HUES48 (cell line): ENCODE data around the gene MIS18A.

Experiments
- H3K27ac ChIP-seq: one replicate; pipeline ENCODE4 v1.7.0; 2013; ENCODE audit warnings: low read depth, low read length, inconsistent platforms
- H3K27me3 ChIP-seq: 2 replicates; pipeline ENCODE4 v1.6.1; 2013; ENCODE audit warnings: mild to moderate bottlenecking, low read length; ENCODE audit not compliant: control insufficient read depth, insufficient read depth
- H3K36me3 ChIP-seq: 2 replicates; pipeline ENCODE4 v1.6.1; 2013; ENCODE audit warnings: low read length; ENCODE audit not compliant: control insufficient read depth, insufficient read depth
- H3K4me1 ChIP-seq: 2 replicates; pipeline ENCODE4 v1.6.1; 2013; ENCODE audit warnings: mild to moderate bottlenecking, low read length; ENCODE audit not compliant: control insufficient read depth, insufficient read depth
- H3K4me3 ChIP-seq: 2 replicates; pipeline ENCODE4 v1.5.1; 2013; ENCODE audit warnings: mild to moderate bottlenecking, low read depth, low read length
- H3K9ac ChIP-seq: 2 replicates; pipeline ENCODE4 v1.6.1; 2013; ENCODE audit warnings: mild to moderate bottlenecking, low read depth, low read length, moderate library complexity
- H3K9me3 ChIP-seq: 2 replicates; pipeline ENCODE4 v1.6.1; 2013; ENCODE audit warnings: low read length; ENCODE audit not compliant: control insufficient read depth, insufficient read depth

Gene MIS18A

GRCh38 chr21:32253215-32253641 is 25.6 kb downstream of the MIS18A start:
- Histone ChIP-seq H3K9me3 (no peaks in the 10 kb centered on the region), H3K36me3 (no peaks in the 10 kb centered on the region), H3K27me3 (no peaks in the 10 kb centered on the region), H3K4me3 (no peak overlapping the region), H3K4me1 (peaks cover 2% of the 10 kb centered on the region), H3K27ac (no peak overlapping the region), H3K9ac (no peak overlapping the region)

DNA sequence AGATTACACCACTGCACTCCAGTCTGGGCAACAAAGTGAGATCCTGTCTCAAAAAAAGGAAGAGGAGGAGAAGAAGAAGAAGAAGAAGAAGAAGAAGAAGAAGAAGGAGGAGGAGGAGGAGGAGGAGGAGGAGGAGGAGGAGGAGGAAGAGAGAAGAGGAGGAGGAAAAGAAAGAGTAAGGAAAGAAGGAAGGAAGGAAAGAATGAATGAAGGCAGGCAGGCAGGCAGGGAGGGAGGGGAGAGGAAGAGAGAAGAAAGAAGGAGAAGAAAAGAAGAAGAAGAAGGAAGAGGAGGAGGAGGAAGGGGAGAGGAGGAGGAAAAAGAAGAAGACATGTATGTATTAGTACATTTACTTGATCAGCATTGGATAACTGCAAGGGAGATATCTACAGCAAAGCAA is 26.7 kb downstream of the MIS18A start:
- Histone ChIP-seq H3K27ac (no peak overlapping the region), H3K4me1 (peaks cover 2% of the 10 kb centered on the region; the same call in 1 of the 2 replicates), H3K27me3 (no peaks in the 10 kb centered on the region), H3K9ac (no peak overlapping the region), H3K36me3 (no peaks in the 10 kb centered on the region), H3K4me3 (no peak overlapping the region), H3K9me3 (no peaks in the 10 kb centered on the region)

DNA sequence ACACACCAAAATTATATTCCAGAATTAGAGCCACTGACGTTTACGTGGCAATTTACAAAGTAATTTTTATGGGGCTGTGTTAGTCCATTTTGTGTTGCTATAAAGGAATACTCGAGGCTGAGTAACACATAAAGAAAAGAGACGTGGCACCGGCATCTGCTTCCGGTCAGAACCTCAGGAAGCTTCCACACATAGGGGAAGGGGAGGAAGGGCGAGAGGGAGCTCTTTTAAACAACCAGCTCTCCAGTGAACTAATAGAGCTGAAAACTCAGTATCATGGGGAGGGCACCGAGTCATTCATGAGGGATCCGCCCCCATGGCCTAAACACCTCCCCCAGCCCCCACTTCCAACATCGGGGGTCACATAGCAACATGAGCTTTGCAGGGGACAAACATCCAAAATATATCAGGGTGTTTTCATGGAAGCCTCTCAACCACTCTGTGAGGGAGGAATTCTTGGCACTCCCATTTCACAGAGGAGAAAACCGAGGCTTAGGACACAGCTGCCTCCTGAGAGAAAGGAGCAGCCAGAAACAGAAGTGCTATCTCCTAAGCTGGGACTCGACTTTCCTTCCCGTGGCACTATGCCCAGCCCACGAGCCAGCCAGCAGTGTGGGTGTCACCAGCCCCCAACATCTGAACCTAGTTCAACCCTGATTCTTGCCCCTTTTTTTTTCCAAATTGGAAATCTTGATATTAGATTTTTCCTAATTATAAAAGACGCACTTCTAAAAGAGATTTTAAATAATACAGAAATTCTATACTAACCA is 29.2 kb downstream of the MIS18A start:
- H3K27me3 ChIP-seq = no peaks in the 10 kb centered on the region
- peaks cover 2% of the 10 kb centered on the region; the same call in 1 of the 2 replicates for H3K4me1 ChIP-seq
- no peaks in the 10 kb centered on the region for H3K36me3 ChIP-seq
- no peak overlapping the region for H3K9ac ChIP-seq
- H3K9me3 ChIP-seq = no peaks in the 10 kb centered on the region
- H3K27ac ChIP-seq = no peak overlapping the region
- H3K4me3 ChIP-seq = no peak overlapping the region

DNA sequence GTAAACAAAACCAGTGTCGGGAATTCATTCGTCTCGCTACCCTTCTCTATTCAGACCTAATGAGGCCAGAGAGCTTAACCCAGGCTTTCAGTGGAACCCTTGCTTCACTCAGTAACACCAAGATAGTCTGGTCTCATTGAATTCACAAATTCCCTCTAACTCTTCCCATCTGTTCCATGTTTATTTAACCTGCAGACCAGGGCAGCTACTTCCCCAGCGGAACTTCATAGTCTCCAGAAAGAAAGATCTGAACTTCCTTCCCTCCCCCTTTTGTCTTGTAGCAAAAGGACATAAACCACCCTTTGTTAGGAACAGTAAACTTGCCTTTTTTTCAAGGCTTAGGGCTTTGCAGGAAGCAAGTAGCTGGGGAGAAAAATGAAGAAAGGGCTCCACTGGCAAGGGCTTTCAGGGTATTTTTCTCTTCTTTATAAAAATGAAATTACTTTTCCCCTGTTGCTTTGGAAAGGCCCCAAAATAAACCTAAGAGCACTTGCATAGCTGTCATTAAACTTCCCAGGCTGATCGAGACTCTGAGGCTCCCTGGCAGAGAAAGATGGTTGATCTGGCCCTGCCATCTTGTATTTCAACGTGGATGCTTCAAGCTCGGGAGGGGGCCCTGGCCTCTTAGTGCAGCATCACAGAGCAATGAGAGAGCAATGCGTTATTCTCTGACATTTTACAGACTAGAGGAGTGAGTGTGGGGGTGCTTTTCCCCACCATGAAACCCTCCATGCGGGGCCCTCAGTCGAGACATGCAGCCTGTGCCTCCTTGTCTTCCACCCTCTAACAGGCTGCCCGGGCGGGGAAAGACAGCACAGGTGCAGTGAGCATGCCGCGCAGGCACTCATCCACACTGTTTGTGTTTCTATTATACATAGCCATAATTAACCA is 30.0 kb downstream of the MIS18A start:
- Histone ChIP-seq H3K9me3 (no peaks in the 10 kb centered on the region), H3K27ac (no peak overlapping the region), H3K9ac (no peak overlapping the region), H3K4me1 (peaks cover 2% of the 10 kb centered on the region; the same call in 1 of the 2 replicates), H3K4me3 (no peak overlapping the region), H3K27me3 (no peaks in the 10 kb centered on the region), H3K36me3 (no peaks in the 10 kb centered on the region)

DNA sequence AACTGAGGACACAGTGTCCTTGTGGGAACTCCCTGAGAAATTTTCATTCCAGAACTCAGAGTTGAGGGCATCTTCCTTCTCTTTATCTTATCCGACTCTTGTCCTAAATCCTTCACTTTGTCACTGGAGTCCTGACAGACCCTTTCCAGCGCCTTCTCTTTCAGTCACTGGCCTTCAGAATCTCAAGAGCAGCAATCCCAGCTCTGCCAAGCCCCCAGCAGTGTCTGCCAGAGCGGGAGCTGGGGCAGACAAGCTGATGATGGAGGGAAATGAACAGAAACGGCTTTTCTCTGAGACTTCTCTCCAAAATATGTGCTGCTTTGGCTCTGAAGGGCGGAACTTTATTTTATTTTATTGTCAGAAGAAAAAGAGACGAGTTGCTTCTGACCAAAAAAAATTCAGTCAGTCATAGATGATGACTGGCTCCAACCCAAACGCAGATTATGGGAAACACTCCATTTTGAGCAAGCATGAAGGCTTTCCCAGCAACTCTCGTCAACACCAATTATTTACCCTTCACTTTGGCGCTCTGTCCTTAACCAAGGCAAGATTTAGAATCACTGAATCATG is 32.2 kb downstream of the MIS18A start:
- Histone ChIP-seq H3K4me3 (no peak overlapping the region), H3K9ac (no peak overlapping the region), H3K27ac (no peak overlapping the region), H3K4me1 (peaks cover 2% of the 10 kb centered on the region; the same call in 1 of the 2 replicates), H3K9me3 (no peaks in the 10 kb centered on the region), H3K36me3 (no peaks in the 10 kb centered on the region), H3K27me3 (no peaks in the 10 kb centered on the region)

DNA sequence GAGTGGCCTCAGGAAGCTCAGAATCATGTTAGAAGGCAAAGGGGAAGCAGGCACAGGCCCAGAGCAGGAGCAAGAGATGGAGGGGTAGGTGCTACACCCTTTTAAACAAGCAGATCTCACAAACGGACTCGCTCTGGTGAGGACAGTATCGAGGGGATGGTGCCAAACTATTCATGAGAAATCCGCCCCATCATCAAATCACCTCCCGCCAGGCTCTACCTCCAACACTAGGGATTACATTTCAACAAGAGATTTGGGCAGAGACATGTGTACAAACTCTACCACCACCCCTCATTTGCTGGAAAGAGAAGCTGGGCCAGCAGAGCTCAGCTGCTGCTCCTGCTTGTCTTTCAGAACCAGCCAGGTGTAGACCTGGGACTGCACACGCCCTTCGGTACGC is 32.9 kb downstream of the MIS18A start:
- Histone ChIP-seq H3K9ac (no peak overlapping the region), H3K4me1 (peaks cover 2% of the 10 kb centered on the region; the same call in 1 of the 2 replicates), H3K9me3 (no peaks in the 10 kb centered on the region), H3K4me3 (no peak overlapping the region), H3K27me3 (no peaks in the 10 kb centered on the region), H3K36me3 (no peaks in the 10 kb centered on the region), H3K27ac (no peak overlapping the region)

DNA sequence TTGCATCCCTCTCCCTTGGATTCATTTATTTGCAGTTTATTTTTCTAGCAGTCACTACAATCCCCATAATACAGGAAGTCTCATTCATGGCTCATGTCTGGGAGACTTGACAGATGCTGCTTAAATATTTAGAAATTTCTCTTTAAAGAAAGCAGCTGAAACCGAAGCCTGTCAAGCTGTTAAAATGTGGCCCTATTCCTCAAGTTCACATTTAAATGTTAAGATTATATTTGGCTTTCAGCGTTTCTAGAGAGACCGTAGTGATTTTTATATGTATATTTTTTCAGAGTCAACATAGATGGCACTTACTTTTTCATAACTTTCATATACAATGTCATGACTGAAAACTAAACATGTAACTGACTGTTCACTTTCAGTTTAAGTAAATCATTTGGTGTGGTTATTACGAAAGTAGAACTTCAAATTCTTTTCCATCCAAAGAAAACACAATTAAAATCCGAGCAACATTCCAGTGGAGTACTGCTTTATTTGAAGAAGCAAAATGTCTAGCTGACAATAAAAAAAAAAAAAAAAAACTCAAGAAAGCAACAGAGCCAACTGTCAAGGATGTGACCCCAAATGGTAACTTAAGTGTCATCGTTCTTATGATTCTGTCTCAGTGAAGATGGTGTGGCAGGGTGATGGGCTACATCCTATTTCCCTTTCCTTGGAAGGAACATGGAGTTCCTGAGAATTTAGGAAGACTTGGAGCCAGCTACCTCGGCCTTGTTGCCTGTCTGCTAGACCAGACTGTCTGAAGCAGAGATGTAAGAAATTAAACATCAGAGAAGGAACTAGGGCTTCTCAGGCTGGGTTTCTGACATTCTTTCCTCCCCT is 37.8 kb downstream of the MIS18A start:
- Histone ChIP-seq H3K27me3 (no peaks in the 10 kb centered on the region), H3K36me3 (no peaks in the 10 kb centered on the region), H3K9ac (no peak overlapping the region), H3K27ac (no peak overlapping the region), H3K9me3 (no peaks in the 10 kb centered on the region), H3K4me3 (no peak overlapping the region), H3K4me1 (no peaks in the 10 kb centered on the region; the same call in 1 of the 2 replicates)

- Histone ChIP-seq H3K36me3 (no peaks in the 10 kb centered on the region), H3K27me3 (no peaks in the 10 kb centered on the region), H3K9ac (no peak overlapping the region), H3K27ac (no peak overlapping the region), H3K4me3 (no peak overlapping the region), H3K4me1 (no peaks in the 10 kb centered on the region; the same call in 1 of the 2 replicates), H3K9me3 (no peaks in the 10 kb centered on the region)
Observed at GRCh38 chr21:32239551-32239950, 39.3 kb downstream of the MIS18A start.

- Histone ChIP-seq H3K9ac (no peak overlapping the region), H3K27me3 (no peaks in the 10 kb centered on the region), H3K9me3 (no peaks in the 10 kb centered on the region), H3K4me3 (no peak overlapping the region), H3K4me1 (peaks cover 3% of the 10 kb centered on the region), H3K36me3 (no peaks in the 10 kb centered on the region), H3K27ac (no peak overlapping the region)
Observed at GRCh38 chr21:32238063-32238462, 40.8 kb downstream of the MIS18A start.

DNA sequence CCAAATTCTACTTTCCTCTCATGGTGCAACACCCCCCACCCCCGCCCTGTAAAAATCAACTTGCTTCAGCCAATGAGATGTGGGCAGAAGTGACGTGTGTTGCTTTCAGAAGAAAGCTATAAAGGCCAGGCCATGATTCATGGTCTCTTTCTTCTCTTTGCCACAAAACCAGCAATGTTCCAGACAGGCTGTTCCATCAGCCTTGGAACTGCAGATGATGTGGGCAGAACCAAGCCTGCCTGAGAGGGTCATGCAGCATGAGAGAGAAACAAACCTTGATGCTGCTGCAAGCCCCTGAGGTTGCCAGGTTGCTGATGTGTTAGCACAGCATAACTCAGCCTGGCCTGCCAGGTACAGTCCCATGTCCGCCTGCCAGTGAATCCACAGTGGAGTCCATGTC is 41.8 kb downstream of the MIS18A start:
- H3K4me1 ChIP-seq = peaks cover 9% of the 10 kb centered on the region
- no peak overlapping the region for H3K4me3 ChIP-seq
- no peaks in the 10 kb centered on the region for H3K9me3 ChIP-seq
- no peaks in the 10 kb centered on the region for H3K27me3 ChIP-seq
- H3K36me3 ChIP-seq = no peaks in the 10 kb centered on the region
- no peak overlapping the region for H3K27ac ChIP-seq
- H3K9ac ChIP-seq = no peak overlapping the region
